ENCODE measurements around the gene FBLN1.

FBLN1 gene

GRCh38 chr22:45521178-45521577 lies 18.5 kb downstream of the FBLN1 start (continued):
- TF ChIP-seq ZNF433 (tag by site-specific recombination; IDR thresholded peaks at IDR 0.05; ENCODE audit: low read depth) (no peak), ZNF501 (tag by site-specific recombination; IDR thresholded peaks at IDR 0.05) (no peak), ZNF518A (tag by site-specific recombination; conservative IDR thresholded peaks at IDR 0.05; ENCODE audit: low read depth) (no peak)

GRCh38 chr22:45522462-45522861 lies 19.8 kb downstream of the FBLN1 start:
- Histone ChIP-seq H3K36me3 (ENCODE audit: control insufficient read depth in 2 of 2, insufficient read depth in 1 of 2, low read length in 2 of 2) (peaks cover 0 to 86% of the 10 kb centered on the region in 2 experiments; a peak in 1 of 3 replicates), H3K9me3 (ENCODE audit: control insufficient read depth, insufficient read depth, low read depth, low read length) (no peaks in the 10 kb centered on the region), H3K4me1 (ENCODE audit: control insufficient read depth, insufficient read depth, low read length) (no peaks in the 10 kb centered on the region), H3K27ac (ENCODE audit: extremely low read depth, low read depth, low read length) (no peak overlapping the region), H3K4me3 (ENCODE audit: low read depth, low read length) (no peak overlapping the region)
- ChIA-PET POLR2A (no interaction called here), CTCF (no interaction called here)
- TF ChIP-seq PRDM2 (tag by site-specific recombination; IDR thresholded peaks at IDR 0.05; ENCODE audit: borderline replicate concordance) (no peak), ZNF621 (tag by site-specific recombination; IDR thresholded peaks at IDR 0.05) (no peak), MEIS1 (CRISPR knock-in tag; IDR thresholded peaks at IDR 0.05; ENCODE audit: borderline replicate concordance) (no peak), ZBTB49 (tag by site-specific recombination; IDR thresholded peaks at IDR 0.05; ENCODE audit: low read depth) (no peak), ZNF654 (tag by site-specific recombination; IDR thresholded peaks at IDR 0.05; ENCODE audit: low read depth) (no peak), PATZ1 (tag by site-specific recombination; IDR thresholded peaks at IDR 0.05) (no peak), YY2 (tag by site-specific recombination; IDR thresholded peaks at IDR 0.05) (no peak), ZNF394 (tag by site-specific recombination; IDR thresholded peaks at IDR 0.05; ENCODE audit: borderline replicate concordance) (no peak), CTCF (tag by site-specific recombination; IDR thresholded peaks at IDR 0.05) (no peak), HOXD13 (CRISPR knock-in tag; IDR thresholded peaks at IDR 0.05; ENCODE audit: borderline replicate concordance) (no peak), ZNF341 (tag by site-specific recombination; IDR thresholded peaks at IDR 0.05; ENCODE audit: low read depth) (no peak), ZNF280C (tag by site-specific recombination; IDR thresholded peaks at IDR 0.05) (no peak)

Measured in HEK293 (cell line).